Occipital lobe (tissue), 2 donors: ENCODE results near the gene POC1B. TPM values are rescaled to one million over a fixed set of nuclear protein-coding genes. Genes with fewer than 3 reads are reported as not detected.
A peak's percentile ranks its signal among the peaks of the same experiment; 100 is the strongest.

Source experiments
- DNase-seq: peaks from one replicate; lab custom pipeline; 2025; lab: John Stamatoyannopoulos, UW
- total RNA-seq: library from RNA; depleted of rRNA; stranded (reverse); fragments of >200 nt; gene quantifications from one replicate; pipeline ENCODE4 v1.2.3, GENCODE V29; 2014

Gene POC1B
- total RNA-seq, result 15.6 TPM

DNA sequence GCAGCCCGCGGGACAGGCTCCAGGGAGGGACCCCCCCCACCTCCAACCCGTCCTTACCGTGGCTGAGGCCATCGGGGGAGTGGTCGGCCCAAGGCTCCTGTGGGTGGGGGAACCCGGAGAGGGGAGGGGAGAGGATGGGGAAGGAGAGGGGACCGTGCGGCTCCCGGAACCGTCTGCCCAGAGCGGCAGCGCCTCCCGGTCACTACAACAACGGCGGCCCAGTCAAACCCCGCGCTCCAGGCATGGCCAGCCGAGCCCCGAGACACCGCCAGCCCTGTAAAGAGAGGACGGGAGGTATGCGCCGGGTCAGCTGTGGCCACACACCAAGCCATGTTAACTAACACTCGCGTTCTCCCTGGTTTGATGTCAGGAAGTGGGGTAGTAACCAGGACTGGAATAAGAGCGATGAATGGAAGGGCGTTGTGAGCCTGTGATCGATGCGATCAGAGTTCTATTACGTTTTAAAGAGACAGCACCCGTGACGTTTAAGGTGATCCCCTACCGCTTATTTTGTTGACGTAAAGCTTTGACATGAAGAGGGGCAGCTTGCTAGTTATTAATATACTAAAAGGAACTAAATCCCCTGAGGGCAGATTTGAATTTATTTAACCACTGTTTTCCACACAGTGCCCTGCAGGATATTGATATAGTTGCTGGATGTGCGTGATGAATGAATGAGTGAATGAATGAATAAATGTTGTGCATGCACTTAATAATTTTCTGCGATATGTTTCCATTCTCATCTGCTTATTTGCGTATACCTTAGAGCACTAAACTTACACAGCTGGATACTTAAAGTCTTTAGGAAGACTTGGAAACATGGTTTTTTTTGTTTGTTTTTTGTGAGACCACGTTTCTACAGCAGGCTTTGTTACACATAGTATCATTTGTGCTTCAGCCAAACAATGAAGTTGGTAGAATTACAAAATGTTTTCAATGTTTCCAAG, at the start of gene POC1B:
TSS of gene POC1B (minus strand) at position 224 of the 947 bp plus-strand sequence. CDS start at position 72, 152 bp downstream.
- DNase-seq, result peak; percentile 88

DNA sequence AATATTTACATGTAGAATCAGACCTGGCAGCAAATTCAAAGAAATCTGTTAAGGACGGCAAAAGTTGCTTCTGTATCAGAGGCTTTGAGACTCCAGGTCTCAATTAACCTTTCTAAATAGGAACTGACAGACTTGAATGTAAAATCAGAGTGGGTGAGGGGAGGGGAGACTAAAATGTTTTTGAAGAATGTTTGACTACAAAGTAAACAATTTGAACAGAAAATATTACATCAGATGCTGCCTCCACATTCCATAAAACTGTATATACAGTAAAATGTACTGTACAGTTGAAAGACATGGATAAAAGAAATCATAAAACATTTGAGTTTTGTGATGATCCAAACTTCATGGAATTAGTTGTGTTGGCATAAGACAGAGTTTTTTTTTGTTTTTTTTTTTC, 49.5 kb upstream of the POC1B start:
- DNase-seq, result no peak

DNA sequence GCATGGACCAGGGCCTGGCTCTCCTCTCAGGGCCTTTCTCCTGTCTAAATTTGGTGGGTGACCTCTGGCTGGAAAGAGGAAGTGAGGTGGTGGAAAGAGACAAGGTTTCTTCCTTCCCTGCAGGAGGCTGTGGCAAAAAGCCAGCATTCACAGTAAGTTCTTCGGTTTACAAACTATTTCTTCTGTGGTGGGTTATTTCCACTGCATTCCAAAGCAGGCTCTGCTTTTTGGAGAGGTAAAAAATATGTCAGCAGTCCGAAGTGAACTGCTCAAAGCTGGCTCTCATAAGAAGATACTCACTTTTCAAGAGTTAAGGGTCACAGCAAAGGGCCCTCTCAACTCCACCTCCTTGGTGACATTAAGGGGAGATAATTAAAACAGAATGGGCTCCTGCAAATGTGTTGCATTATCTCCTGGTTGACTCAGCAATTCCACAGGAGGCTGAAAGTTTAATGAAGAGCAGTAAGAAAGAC, 48.9 kb upstream of the POC1B start:
- no peak for DNase-seq

DNA sequence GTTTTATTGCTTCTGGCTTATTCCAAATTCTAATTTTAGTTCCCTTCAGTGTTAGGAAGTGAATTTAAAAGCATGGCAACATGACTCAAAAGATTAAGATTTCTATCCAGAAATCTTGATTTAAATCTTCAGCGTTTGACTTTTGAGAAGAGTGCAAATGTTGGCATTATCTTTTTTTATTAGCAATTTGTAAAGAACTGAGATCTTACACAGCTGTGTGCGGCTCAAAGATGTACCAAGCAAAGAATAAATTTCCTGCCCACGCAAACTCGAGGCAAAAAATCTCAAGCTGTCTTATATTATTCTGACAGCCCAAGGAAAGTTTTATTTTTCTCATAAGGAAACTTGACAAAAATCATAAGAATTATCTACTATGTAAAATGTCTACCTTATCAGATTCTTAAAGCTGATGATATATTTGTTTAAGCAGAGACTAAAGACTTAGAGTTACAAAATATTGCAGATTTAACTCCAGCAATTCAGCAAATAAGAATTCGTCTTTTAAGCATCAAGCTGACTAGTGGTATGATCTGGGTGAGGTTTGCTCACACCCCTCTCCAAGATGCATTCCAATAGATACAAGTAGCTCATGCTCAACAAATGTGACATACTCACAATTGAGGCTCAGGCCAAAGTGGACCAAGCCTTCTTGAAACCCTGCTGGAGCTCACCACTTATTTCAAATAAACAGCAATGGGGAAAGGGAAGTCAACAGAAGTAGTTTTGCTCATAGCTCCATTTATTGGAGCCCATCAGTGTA, 47.4 kb upstream of the POC1B start:
- DNase-seq, result no peak

DNA sequence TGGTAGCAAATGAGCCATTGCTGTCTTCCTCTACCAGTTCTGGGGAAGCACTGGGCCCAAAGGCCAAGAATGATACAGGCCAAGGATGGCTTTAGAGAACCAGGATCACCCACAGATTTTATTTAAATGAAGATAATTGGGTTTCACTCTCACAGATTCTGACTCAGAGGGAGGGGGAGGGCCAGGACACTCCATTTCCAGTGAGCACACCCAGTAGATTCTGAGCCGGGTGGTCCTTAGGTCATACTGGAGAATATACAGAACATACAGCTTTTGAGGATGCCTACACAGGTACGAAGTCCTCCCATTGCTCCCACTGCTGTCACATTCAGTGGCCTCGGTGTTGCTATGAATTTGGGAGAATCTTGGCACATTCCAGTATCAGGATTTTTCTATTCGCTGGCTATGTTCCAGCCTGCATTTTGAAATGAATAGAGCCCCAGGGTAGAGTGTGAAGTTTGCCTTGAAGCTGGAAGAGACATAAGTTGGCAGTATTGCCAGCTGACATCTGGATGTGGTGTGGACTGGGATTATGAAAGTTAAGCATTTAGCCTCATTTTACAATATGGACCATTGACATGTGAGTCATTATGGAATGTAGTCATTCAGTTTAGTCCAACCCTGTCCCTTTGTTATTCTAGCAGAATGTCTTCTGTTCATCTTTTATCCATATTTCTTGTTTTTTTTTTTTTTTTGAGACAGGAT, 45.8 kb upstream of the POC1B start:
- DNase-seq, result no peak

DNA sequence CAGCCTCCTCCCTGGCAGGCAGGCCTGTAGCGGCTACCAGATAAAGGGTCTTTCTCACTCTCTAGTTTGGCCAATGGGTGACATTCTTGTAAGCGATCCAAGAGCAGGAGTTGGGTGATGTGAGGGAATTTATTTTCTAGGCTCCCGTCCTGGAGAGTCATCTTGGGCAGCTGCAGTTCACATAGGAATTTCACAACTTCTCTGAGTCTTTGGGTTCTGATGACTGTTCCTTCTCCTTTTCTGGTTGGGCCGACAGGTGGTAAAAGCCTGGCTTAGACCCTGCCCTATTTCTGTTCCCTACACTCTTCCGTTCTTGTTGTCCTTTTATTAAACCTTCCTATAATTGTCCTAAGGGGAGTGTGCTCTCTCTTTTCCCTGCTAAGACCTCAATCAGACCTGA, 42.6 kb upstream of the POC1B start:
- no peak for DNase-seq

DNA sequence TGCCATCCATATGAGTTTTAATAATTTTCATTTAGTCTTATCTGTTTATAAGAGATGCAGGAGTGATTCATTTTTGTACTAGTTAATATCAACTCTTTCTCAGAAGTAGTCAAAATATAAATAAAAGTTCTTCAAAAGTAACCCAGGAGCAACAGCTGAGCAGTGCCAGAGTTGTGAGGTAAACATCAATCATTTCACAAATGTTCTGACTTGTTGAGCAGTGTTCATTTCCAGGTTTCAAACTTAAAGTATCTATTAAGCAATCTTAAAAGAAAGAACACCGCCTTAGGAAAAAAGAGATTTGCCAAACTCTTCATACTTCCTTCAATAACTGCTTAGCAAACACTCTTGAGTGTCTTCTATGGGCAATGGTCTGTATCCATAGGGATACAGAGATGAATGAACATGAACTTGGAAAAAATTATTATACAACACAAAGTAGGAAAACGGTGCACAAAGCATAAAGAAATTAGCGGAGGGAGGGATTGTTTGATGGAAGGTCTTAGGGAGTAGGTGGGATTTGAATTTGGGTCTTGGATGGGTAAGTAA, 41.9 kb upstream of the POC1B start:
- DNase-seq, result no peak

DNA sequence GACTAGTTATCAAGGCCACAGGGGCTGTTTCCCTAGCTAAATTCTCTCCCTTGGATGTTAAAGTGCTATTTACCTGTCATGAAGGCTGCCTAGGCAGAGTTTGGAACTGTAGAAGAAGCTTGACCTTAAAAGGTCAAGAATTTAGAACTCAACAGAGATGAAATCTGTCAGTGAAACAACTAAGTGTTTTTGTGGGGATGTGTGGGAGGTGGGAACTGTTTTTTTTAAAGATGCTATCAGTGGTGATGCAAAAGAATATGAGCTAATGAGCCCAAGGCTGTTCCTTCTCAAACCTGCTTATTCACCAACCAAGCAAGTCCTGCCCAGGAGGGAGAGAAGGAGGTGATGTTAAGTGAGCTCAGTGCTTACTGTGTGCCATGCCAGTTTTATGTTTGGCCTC, 40.8 kb upstream of the POC1B start:
- no peak for DNase-seq

DNA sequence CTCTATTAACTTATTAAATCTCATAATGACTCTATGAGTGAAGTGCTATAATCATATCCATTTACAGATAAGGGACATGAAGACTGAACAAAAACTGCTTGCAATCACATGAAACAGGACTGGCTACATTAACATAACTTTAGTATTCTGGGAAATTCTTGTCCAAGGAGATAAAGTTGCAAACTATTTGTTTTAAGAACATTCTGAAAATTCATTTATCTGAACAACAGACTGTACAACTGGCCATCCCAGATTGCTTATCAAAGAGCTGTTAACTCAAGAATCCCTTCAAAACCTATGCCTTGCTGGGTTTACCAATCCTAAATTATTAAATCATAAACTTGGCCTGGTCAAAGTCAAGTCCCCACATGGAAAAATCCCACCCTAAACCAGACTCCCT, 39.2 kb upstream of the POC1B start:
- no peak for DNase-seq

DNA sequence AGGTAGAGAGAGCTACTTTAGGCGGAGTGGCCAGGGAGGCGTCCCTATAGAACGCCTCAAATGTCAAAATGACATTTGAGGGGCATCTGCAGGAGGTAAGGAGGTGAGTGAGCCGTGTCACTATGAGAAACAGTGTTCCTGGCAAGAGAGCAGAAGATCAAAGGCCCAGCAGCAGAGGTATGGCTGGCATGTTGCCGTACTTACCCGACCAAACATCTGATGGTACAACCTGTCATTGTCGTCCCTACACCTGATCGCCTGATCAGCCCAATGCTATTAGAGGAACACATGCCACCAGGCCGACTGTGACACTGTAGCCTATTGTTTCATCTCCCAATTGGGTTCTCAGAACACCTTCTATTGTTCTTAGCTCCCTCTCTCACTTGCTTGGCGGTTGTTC, 33.9 kb upstream of the POC1B start:
- no peak for DNase-seq

DNA sequence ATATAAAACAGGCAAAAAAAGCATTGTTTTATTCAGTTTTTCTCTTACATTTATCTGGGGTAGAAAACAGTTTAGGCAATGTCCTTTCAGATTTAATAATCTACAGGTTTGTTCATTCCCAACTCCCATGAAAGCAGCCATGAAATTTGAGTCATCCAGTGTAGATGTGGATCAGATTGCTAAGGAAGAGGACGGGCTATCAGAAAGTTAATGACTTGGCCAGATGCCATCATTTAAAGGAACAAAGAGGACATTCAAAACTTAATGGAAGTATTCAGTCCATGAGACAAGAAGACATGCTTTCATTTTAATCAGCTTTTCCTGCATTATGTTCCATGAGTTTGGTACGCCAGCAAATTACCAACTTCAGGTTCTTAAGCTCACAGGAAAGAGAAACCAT, 31.1 kb upstream of the POC1B start:
- no peak for DNase-seq

DNA sequence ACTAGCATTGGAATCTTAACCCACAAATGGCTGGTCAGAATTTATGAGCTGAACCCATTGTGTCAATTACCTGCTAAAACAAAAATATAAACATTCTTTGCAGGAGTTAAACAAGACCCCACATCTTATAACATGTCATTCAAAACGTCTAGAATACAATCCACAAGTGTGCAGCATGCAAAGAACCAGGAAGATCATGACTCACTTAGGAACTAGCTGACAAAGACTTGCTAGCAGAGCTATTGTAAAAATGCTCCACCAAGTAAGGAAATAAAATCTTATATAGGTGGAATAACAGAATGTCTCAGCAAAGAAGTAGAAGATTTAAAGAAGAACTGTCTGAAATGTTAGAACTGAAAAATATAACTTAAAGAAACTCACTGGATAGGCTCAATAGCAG, 26.5 kb upstream of the POC1B start:
- DNase-seq, result no peak

DNA sequence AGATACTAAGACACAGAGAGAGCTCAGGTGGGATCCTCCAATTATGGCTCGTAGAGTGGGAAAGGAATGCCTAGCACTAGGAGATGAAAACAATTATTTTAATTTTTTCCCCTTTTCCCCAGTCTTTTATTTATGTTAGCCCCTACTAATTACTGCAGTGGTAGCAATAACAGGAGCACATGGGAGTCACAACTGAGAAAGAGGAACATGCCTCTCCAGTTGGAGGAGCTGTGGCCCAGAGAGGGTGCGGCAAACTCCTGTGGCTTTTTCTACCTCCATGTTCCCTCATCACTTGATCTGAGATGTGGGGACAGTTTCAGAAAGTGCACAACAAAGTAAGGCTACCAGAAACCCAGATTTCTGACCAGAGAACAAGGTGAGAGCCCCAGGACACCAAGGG, 25.9 kb upstream of the POC1B start:
- DNase-seq, result no peak

DNA sequence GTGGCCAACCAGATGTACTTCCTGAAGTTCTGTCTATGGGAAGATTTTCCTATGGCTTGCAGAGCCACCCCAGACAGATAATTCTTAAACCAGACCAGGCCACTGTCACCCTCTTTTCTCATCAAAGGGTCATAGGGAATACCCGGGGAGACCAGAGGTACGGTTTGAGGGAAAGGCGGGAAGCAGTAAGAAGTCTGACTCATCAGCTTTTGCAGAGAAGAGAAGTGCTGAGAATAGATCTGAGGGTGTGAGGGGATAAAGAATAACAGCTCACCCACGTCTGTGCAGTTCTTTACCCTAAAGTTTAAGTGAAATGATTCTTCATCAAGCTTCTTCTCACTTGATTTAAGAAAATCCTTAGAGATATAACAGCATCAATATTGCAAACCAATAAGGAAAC, 21.3 kb upstream of the POC1B start:
- no peak for DNase-seq

DNA sequence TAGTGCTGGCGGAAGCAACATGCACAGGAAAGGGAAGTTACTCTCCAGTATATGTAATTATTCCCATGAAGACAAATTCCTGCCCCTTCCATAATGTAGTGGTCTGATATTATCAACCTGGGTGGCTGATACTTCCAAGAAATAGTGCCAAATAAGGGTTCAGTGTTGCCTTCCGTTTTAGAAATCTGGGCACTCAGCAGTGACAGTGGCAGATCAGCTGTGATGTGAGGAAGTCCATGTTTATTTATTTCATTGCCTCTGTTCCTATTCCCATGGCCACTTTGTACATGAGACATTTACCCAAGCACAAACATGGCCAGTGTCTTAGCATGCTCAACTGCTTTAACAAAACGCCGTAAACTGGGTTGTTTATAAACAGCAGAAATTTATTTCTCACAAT, 20.3 kb upstream of the POC1B start:
- DNase-seq, result no peak

DNA sequence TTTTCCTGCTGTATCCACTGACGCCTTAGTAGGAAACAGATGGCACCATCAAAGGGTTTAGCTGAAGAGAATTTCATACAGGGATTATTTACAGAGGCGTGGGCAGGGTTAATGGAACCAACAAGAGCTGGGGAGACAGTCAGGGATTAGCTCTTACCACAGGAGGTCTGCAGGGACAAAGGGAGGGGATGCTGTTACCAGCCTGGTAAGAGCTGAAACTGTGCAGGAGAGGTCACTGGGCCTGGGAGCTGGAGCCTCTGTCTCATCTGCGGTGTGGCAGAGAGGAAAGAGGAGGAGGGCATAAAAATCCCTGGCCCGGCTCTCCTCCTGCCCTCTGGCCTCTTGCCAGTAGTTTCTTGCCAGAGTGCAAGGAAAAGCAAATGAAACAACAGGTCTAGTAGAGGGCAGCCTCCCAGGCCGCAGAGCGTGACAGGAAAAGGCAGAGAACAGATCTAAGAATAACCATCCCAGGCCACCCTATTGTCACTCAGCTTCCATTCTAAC, 18.9 kb upstream of the POC1B start:
- DNase-seq, result peak; percentile 21

DNA sequence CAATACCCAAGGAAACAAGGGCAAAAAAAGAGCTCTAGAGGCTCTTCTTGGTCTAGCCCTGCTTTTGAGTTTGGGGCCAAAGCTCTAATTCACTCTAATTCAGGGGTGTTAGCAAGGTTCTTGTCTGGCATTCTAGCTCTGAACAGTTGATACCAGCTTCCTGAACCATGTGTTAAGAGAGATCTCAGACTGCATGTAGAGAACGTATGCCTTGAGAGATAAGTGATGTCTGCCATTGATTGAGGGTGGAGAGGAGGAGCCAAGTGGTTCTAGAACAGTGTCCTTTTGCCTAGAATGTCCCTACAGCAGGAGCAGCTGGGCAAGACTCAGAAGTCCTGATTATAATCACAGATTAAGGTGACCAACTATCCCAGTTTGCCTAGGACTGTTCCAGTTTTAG, 18.2 kb upstream of the POC1B start:
- DNase-seq, result no peak

DNA sequence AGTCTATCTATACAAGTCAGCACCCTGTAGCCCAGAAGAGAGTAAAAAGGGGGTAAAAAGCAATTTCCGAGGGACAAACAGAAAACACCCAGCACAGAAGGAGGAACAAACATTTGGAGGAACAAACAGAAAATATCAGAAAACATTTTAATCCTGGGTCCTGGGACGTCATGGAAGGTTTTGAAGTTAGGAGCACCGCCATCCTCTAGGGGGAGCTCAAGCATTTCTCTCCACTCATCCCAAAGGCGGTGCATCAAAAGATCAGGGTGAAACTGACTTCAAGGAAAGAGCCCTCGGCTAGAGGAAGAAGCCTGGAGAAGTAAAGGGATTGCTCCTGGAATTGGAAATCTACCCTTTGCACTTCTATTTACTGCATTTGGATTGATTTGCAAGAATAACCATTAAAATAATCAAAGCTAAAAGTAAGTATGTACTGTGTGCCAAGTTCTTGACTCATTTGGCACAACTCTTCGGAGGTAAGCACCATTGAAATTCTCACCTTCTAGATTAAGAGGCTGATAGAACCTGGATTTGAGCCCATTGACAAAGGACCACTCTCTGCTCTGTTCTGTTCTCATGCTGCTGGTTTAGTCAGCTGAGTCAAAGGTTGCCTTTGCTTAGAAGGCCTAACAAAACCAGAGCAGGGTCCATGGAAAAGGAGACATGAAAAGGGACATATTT, 17.2 kb upstream of the POC1B start:
- DNase-seq, result no peak

DNA sequence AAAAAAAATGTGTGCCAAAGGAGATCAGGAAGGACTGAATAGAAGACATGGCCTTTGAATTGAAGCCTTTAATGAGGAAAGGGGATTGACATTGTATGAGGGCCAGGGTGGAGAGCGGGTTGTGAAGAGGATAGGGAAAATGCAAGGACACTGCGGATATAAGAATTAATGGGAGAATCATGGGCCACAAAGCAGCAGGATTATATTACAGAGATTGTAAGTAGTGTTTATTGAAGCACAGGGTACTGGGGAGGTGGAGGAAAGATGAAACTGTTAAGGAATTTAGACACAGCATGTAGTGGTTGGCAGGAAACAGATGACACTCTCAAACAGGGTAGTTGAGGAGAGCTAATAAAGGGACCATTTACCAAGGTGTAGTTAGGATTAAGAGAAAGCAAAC, 16.4 kb upstream of the POC1B start:
- DNase-seq, result no peak

DNA sequence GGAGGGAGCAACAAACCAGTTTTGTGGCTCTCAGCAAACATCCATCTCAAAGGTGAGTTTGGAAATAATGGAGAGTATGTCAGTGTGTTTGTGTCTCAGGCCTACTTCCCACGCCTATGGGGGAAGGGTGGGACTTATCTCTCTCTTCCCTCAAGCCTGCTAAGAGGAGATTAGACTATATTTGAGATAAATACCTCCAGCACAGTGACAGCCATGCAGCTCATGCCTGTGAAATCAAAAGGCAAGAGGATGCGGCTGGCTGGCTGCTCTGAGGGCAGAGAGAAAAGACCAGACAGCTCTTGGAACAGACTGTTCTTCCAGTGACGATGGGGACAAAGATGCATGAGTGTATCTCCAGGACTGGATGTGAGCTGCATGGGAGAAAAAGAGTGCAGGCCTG, 14.7 kb upstream of the POC1B start:
- no peak for DNase-seq
